H1 (cell line): ENCODE measurements around the gene DZIP1L. TPM values are rescaled to one million over a fixed set of nuclear protein-coding genes. Genes with fewer than 3 reads are reported as not detected.

Experiments used
- CTCF ChIA-PET: fragments of 300-600 bp; sonication (Branson Sonifier 250); formaldehyde crosslinking; loops from one replicate; lab custom pipeline; 2021; ENCODE audit not compliant: partially characterized antibody; lab: Charles Lee
- POLR2A ChIA-PET: fragments of 300-600 bp; sonication (Branson Sonifier 250); formaldehyde crosslinking; loops from one replicate; lab custom pipeline; 2021; ENCODE audit warnings: inconsistent platforms; ENCODE audit not compliant: partially characterized antibody; lab: Charles Lee
- DNase-seq, 2 experiments: peaks; one replicate each; pipeline versions ENCODE4 v3.0.0 to v3.0.0-alpha.2; 2010 to 2022; ENCODE audit warnings: low spot score in 2 of 2, low read depth in 1 of 2, mixed read lengths in 1 of 2
- FAIRE-seq: peaks from 2 replicates; lab custom pipeline; 2011; peaks lifted over from hg19 to GRCh38; lab: Jason Lieb, UNC
- H2AFZ ChIP-seq: 2 replicates; pipeline ENCODE4 v1.8.1; 2012; ENCODE audit warnings: low read length, inconsistent platforms
- H2AK5ac ChIP-seq: 2 replicates; pipeline ENCODE4 v1.6.1; 2013; ENCODE audit warnings: low read depth, low read length
- H2BK120ac ChIP-seq: replicated peaks from 2 replicates; pipeline ENCODE3; 2013; ENCODE audit warnings: low read depth, low read length, inconsistent platforms
- H2BK12ac ChIP-seq: 2 replicates; pipeline ENCODE4 v1.6.1; 2013; ENCODE audit warnings: low read depth, low read length
- H2BK15ac ChIP-seq: 2 replicates; pipeline ENCODE4 v1.6.1; 2013; ENCODE audit warnings: low read length
- H2BK20ac ChIP-seq: 2 replicates; pipeline ENCODE4 v1.6.1; 2013; ENCODE audit warnings: low read length
- H2BK5ac ChIP-seq: 2 replicates; pipeline ENCODE4 v1.6.1; 2013; ENCODE audit warnings: low read depth, low read length
- H3K14ac ChIP-seq: 2 replicates; pipeline ENCODE4 v1.6.1; 2013; ENCODE audit warnings: inconsistent platforms; ENCODE audit not compliant: insufficient read length
- H3K18ac ChIP-seq: 2 replicates; pipeline ENCODE4 v1.6.1; 2013; ENCODE audit warnings: low read length; ENCODE audit errors: extremely low read depth
- H3K23ac ChIP-seq: 2 replicates; pipeline ENCODE4 v1.6.1; 2013; ENCODE audit warnings: inconsistent platforms; ENCODE audit not compliant: insufficient read length
- H3K23me2 ChIP-seq: 2 replicates; pipeline ENCODE4 v1.6.1; 2013; ENCODE audit warnings: low read depth, low read length
- H3K27ac ChIP-seq: 2 replicates; pipeline ENCODE4 v1.6.1; 2011; ENCODE audit warnings: low read depth, low read length, inconsistent platforms
- H3K27me3 ChIP-seq, 4 experiments: replicated peaks in 1 of 4; 1 replicate in 1 of 4; 2 replicates in 3 of 4; pipeline versions ENCODE4 v1.6.1 to v1.8.1; 2011 to 2013; ENCODE audit warnings: low read length in 3 of 4, mild to moderate bottlenecking in 3 of 4, inconsistent platforms in 2 of 4, mixed read lengths in 2 of 4, moderate library complexity in 1 of 4; ENCODE audit not compliant: control insufficient read depth in 3 of 4, insufficient read depth in 3 of 4; ENCODE audit errors: extremely low read depth in 1 of 4
- H3K36me3 ChIP-seq, 4 experiments: 2 replicates each; pipeline versions ENCODE4 v1.6.1 to v1.8.1; 2011 to 2013; ENCODE audit warnings: mild to moderate bottlenecking in 4 of 4, low read length in 3 of 4, moderate library complexity in 2 of 4, control low read depth in 1 of 4, inconsistent platforms in 1 of 4; ENCODE audit not compliant: insufficient read depth in 4 of 4, control insufficient read depth in 2 of 4
- H3K4ac ChIP-seq: replicated peaks from 2 replicates; pipeline ENCODE3; 2013; ENCODE audit warnings: low read length, low read depth, mixed read lengths, inconsistent platforms; ENCODE audit not compliant: insufficient read length
- H3K4me1 ChIP-seq, 4 experiments: replicated peaks in 1 of 4; 1 replicate in 1 of 4; 2 replicates in 3 of 4; pipeline versions ENCODE4 v1.6.1 to v1.8.1; 2011 to 2013; ENCODE audit warnings: low read length in 3 of 4, inconsistent platforms in 2 of 4, mixed read lengths in 1 of 4; ENCODE audit not compliant: insufficient read depth in 4 of 4, control insufficient read depth in 3 of 4
- H3K4me2 ChIP-seq, 2 experiments: 2 replicates each; pipeline versions ENCODE4 v1.6.1 to v1.8.1; 2011 to 2013; ENCODE audit warnings: low read depth in 2 of 2, low read length in 2 of 2, control low read depth in 1 of 2, inconsistent platforms in 1 of 2, mild to moderate bottlenecking in 1 of 2; ENCODE audit not compliant: insufficient read depth in 1 of 2
- H3K4me3 ChIP-seq, 4 experiments: fragments of 200-600, 300-600 bp in 1 of 4; sonication (generic), shearing (Covaris generic), sonication (Bioruptor Twin) in 1 of 4; 2 replicates each; pipeline versions ENCODE4 v1.5.1 to v1.8.1; 2011 to 2016; ENCODE audit warnings: low read length in 4 of 4, low read depth in 3 of 4, control low read depth in 2 of 4, inconsistent platforms in 2 of 4, mild to moderate bottlenecking in 2 of 4, mixed read lengths in 1 of 4, moderate library complexity in 1 of 4; ENCODE audit not compliant: insufficient read depth in 2 of 4; ENCODE audit errors: extremely low read depth in 1 of 4
- H3K56ac ChIP-seq: replicated peaks from 2 replicates; pipeline ENCODE3; 2013; ENCODE audit warnings: low read depth, mild to moderate bottlenecking, mixed read lengths, low read length, inconsistent platforms; ENCODE audit not compliant: insufficient read length
- H3K79me1 ChIP-seq: 2 replicates; pipeline ENCODE4 v1.6.1; 2013; ENCODE audit warnings: low read depth, low read length, control low read depth
- H3K79me2 ChIP-seq, 2 experiments: 2 replicates each; pipeline versions ENCODE4 v1.6.1 to v1.8.1; 2012 to 2013; ENCODE audit warnings: low read length in 2 of 2, mild to moderate bottlenecking in 2 of 2, inconsistent platforms in 1 of 2; ENCODE audit not compliant: insufficient read depth in 2 of 2, control insufficient read depth in 1 of 2
- H3K9ac ChIP-seq, 4 experiments: replicated peaks in 1 of 4; 1 replicate in 1 of 4; 2 replicates in 3 of 4; pipeline versions ENCODE4 v1.6.1 to v1.8.1; 2011 to 2013; ENCODE audit warnings: low read depth in 3 of 4, low read length in 3 of 4, control low read depth in 2 of 4, mild to moderate bottlenecking in 2 of 4, moderate library complexity in 2 of 4, inconsistent platforms in 1 of 4; ENCODE audit errors: extremely low read depth in 1 of 4
- H3K9me3 ChIP-seq, 2 experiments: 2 replicates each; pipeline versions ENCODE4 v1.6.1 to v1.8.1; 2012 to 2013; ENCODE audit warnings: mild to moderate bottlenecking in 2 of 2, moderate library complexity in 2 of 2, control low read depth in 1 of 2, inconsistent platforms in 1 of 2, low read depth in 1 of 2, low read length in 1 of 2, mixed read lengths in 1 of 2; ENCODE audit not compliant: insufficient read depth in 2 of 2
- H4K20me1 ChIP-seq, 2 experiments: replicated peaks in 1 of 2; 2 replicates each; pipeline versions ENCODE3 to v1.8.1; 2011 to 2013; ENCODE audit warnings: inconsistent platforms in 2 of 2, low read length in 2 of 2, mild to moderate bottlenecking in 1 of 2; ENCODE audit not compliant: insufficient read depth in 2 of 2, control insufficient read depth in 1 of 2
- H4K5ac ChIP-seq: 2 replicates; pipeline ENCODE4 v1.6.1; 2013; ENCODE audit warnings: low read length, low read depth, mixed read lengths, inconsistent platforms; ENCODE audit not compliant: insufficient read length
- H4K8ac ChIP-seq: 2 replicates; pipeline ENCODE4 v1.8.0; 2013; ENCODE audit warnings: mild to moderate bottlenecking, moderate library complexity, low read length, inconsistent platforms; ENCODE audit not compliant: insufficient read depth; ENCODE audit errors: extremely low read depth
- H4K91ac ChIP-seq: replicated peaks from 2 replicates; pipeline ENCODE3; 2013; ENCODE audit warnings: low read length, mixed read lengths, inconsistent platforms; ENCODE audit not compliant: insufficient read length
- ATF2 ChIP-seq: IDR thresholded peaks from 2 replicates; pipeline ENCODE4 v1.6.1; 2012; ENCODE audit warnings: low read length, inconsistent platforms
- BACH1 ChIP-seq: IDR thresholded peaks from 2 replicates; pipeline ENCODE4 v1.6.1; 2012; ENCODE audit warnings: low read length, improper control_type of control experiment
- CTBP2 ChIP-seq: IDR thresholded peaks from 2 replicates; pipeline ENCODE4 v1.7.0; 2011; ENCODE audit warnings: borderline replicate concordance, mild to moderate bottlenecking, moderate library complexity, mixed read lengths, low read length; ENCODE audit not compliant: insufficient read depth, insufficient read length
- KDM1A ChIP-seq: fragments of 200-600, 300-600 bp; sonication (generic); IDR thresholded peaks from 2 replicates; pipeline ENCODE4 v1.7.1; 2016; ENCODE audit warnings: mild to moderate bottlenecking, low read length, borderline replicate concordance
- POLR2AphosphoS5 ChIP-seq: IDR thresholded peaks from 2 replicates; pipeline ENCODE4 v1.6.1; 2011; ENCODE audit warnings: low read depth, low read length
- RNF2 ChIP-seq: fragments of 200-900, 300-1000 bp; sonication (generic); IDR thresholded peaks from 2 replicates; pipeline ENCODE4 v1.7.1; 2016; ENCODE audit warnings: borderline replicate concordance, low read depth, mild to moderate bottlenecking, antibody characterized with exemption, low read length; ENCODE audit not compliant: poor library complexity, severe bottlenecking; ENCODE audit errors: missing control alignments
- SIRT6 ChIP-seq: IDR thresholded peaks from one replicate; pipeline ENCODE4 v1.7.1; 2012; ENCODE audit warnings: low read length, inconsistent platforms
- SP1 ChIP-seq: IDR thresholded peaks from 2 replicates; pipeline ENCODE4 v1.6.1; 2011; ENCODE audit warnings: low read depth, low read length
- SP4 ChIP-seq: IDR thresholded peaks from 2 replicates; pipeline ENCODE4 v1.6.1; 2012; ENCODE audit warnings: low read length, inconsistent platforms
- TAF1 ChIP-seq: IDR thresholded peaks from 2 replicates; pipeline ENCODE4 v1.6.1; 2011; ENCODE audit warnings: mild to moderate bottlenecking, low read depth, low read length
- WGBS, 2 experiments: shearing (Covaris generic) in 1 of 2; methylation state at CpG; one replicate each; pipeline versions ENCODE4 v1.1.6 to v1.1.7; 2013 to 2015; ENCODE audit warnings: low lambda C conversion rate in 2 of 2, mixed read lengths in 2 of 2, inconsistent platforms in 1 of 2, low coverage in 1 of 2, missing lambda C conversion rate in 1 of 2; ENCODE audit not compliant: insufficient replicate concordance in 2 of 2, insufficient coverage in 1 of 2, insufficient read length in 1 of 2; ENCODE audit errors: extremely low coverage in 1 of 2, missing lambda C conversion rate in 1 of 2; 5-methylcytosine and 5-hydroxymethylcytosine counted together
- polyA plus RNA-seq, 7 experiments: library from polyadenylated mRNA; depleted of rRNA in 3 of 7; stranded (reverse) in 5 of 7; unstranded in 2 of 7; fragments of >200 nt in 5 of 7; fragments of 200-250 nt in 2 of 7; gene quantifications; 1 replicate in 5 of 7; 2 replicates in 1 of 7; 4 replicates in 1 of 7; pipeline versions ENCODE4 v1.2.1 to v1.2.3, GENCODE V29; 2011 to 2013; ENCODE audit warnings: missing spikeins in 2 of 7, mixed read lengths in 2 of 7
- total RNA-seq: library from RNA; stranded (reverse); fragmentation: NEBNext Ultra II Directional; extraction: Animal tissue kit (Norgen Biotek cat#: 25700); gene quantifications from 2 replicates; pipeline ENCODE4 v1.2.1, GENCODE V29; 2021
- TF ChIP-seq, protein P1 (sequence below), 3 experiments: IDR thresholded peaks; 1 replicate in 2 of 3; 2 replicates in 1 of 3; pipeline versions ENCODE4 v1.5.1 to v1.6.1; 2011; ENCODE audit warnings: low read length in 3 of 3, mild to moderate bottlenecking in 3 of 3, inconsistent platforms in 2 of 3, low read depth in 1 of 3, moderate library complexity in 1 of 3; ENCODE audit not compliant: insufficient read depth in 1 of 3; ENCODE audit errors: control extremely low read depth in 1 of 3

DZIP1L gene
- total and polyA plus RNA-seq, 2 of the 8 experiments (the other 6 are each of a cell fraction or from before 2014, with no cell fraction given), result 6.5 to 8.3 TPM

- H3K79me2 ChIP-seq, result no peaks in the 10 kb centered on the region
- TF ChIP-seq SP1 (no peak), ATF2 (no peak), SP4 (no peak), SIRT6 (no peak), KDM1A (no peak), RNF2 (no peak), BACH1 (no peak), TAF1 (no peak), POLR2AphosphoS5 (no peak), CTBP2 (no peak)
- TF ChIP-seq, protein P1, sequence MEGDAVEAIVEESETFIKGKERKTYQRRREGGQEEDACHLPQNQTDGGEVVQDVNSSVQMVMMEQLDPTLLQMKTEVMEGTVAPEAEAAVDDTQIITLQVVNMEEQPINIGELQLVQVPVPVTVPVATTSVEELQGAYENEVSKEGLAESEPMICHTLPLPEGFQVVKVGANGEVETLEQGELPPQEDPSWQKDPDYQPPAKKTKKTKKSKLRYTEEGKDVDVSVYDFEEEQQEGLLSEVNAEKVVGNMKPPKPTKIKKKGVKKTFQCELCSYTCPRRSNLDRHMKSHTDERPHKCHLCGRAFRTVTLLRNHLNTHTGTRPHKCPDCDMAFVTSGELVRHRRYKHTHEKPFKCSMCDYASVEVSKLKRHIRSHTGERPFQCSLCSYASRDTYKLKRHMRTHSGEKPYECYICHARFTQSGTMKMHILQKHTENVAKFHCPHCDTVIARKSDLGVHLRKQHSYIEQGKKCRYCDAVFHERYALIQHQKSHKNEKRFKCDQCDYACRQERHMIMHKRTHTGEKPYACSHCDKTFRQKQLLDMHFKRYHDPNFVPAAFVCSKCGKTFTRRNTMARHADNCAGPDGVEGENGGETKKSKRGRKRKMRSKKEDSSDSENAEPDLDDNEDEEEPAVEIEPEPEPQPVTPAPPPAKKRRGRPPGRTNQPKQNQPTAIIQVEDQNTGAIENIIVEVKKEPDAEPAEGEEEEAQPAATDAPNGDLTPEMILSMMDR (IDR thresholded peaks at IDR 0.05; ENCODE audit: control extremely low read depth in 1 of 3, insufficient read depth in 1 of 3, low read depth in 1 of 3, low read length in 3 of 3), result no peak
Observed at GRCh38 chr3:138135833-138136194, 20.4 kb upstream of the DZIP1L start.

More at GRCh38 chr3:138135833-138136194, 20.4 kb upstream of the DZIP1L start:
- no peak overlapping the region for H2AFZ ChIP-seq
- H4K8ac ChIP-seq, result no peak overlapping the region
- H3K56ac ChIP-seq, result no peak overlapping the region
- H3K4me2 ChIP-seq, result no peak overlapping the region
- H3K18ac ChIP-seq, result no peak overlapping the region
- ChIA-PET CTCF (interaction anchor here (1.3 kb wide), 1 partner anchor 17 kb away, joined by 4 read pairs; no protein-coding TSS in a partner anchor), POLR2A (no interaction called here)
- H4K20me1 ChIP-seq, result no peaks in the 10 kb centered on the region
- no peak overlapping the region for H4K5ac ChIP-seq
- no peak for DNase-seq
- H2BK12ac ChIP-seq, result no peak overlapping the region
- H3K14ac ChIP-seq, result no peak overlapping the region
- H3K4ac ChIP-seq, result no peak overlapping the region
- H2AK5ac ChIP-seq, result no peak overlapping the region
- no peaks in the 10 kb centered on the region for H3K23me2 ChIP-seq
- no peak overlapping the region for H3K27ac ChIP-seq
- H3K27me3 ChIP-seq, result no peaks in the 10 kb centered on the region
- no peaks in the 10 kb centered on the region for H3K4me1 ChIP-seq
- H2BK120ac ChIP-seq, result no peak overlapping the region
- H3K36me3 ChIP-seq, result no peaks in the 10 kb centered on the region
- H3K79me1 ChIP-seq, result no peaks in the 10 kb centered on the region
- H3K9me3 ChIP-seq, result no peaks in the 10 kb centered on the region
- no peak overlapping the region for H3K9ac ChIP-seq
- H2BK15ac ChIP-seq, result no peak overlapping the region
- no peak overlapping the region for H2BK20ac ChIP-seq
- FAIRE-seq, result no peak
- no peak overlapping the region for H4K91ac ChIP-seq
- no peak overlapping the region for H3K23ac ChIP-seq
- H2BK5ac ChIP-seq, result no peak overlapping the region
- WGBS, 2 experiments, result 89% methylated on average over 2 of the region's 2 CpGs; no CpG with 5 or more reads in 1 of the 2 experiments
- no peak overlapping the region for H3K4me3 ChIP-seq
